HCT116 (cell line): ENCODE measurements around the gene CCDC182. TPM values are rescaled to one million over a fixed set of nuclear protein-coding genes. Genes with fewer than 3 reads are reported as not detected.

ENCODE experiments used
- ATAC-seq: fragments of 200-7000 bp; cut with Tn5 transposase; 2 replicates; pipeline ENCODE4 v1.9.1; 2020; ENCODE audit warnings: mild to moderate bottlenecking, moderate library complexity
- Bru-seq: library from RNA; stranded (reverse); fragments of 400-500 nt; gene quantifications from one replicate; lab custom pipeline; 2021; lab: Mats Ljungman, UMichigan
- BruChase-seq, 2 experiments: library from RNA; stranded (reverse); fragments of 400-500 nt; gene quantifications; one replicate each; lab custom pipeline; 2021; lab: Mats Ljungman, UMichigan
- BruUV-seq: library from RNA; stranded (reverse); fragments of 400-500 nt; replicated peaks from 2 replicates; lab custom pipeline; 2021; lab: Mats Ljungman, UMichigan
- CTCF ChIA-PET: fragments of 300-600 bp; sonication (Branson Sonifier 250); formaldehyde crosslinking; loops from one replicate; lab custom pipeline; 2021; ENCODE audit warnings: antibody characterized with exemption; lab: Charles Lee
- POLR2A ChIA-PET: fragments of 300-600, 350-600 bp; sonication (Branson Sonifier 250); formaldehyde crosslinking; loops from one replicate; lab custom pipeline; 2021; ENCODE audit warnings: antibody characterized with exemption; lab: Charles Lee
- RAD21 ChIA-PET, 2 experiments: fragments of 300-600 bp; sonication (Branson Sonifier 250); formaldehyde crosslinking; loops; one replicate each; lab custom pipeline; 2023; ENCODE audit warnings: low total read pairs in 2 of 2; ENCODE audit not compliant: uncharacterized antibody in 2 of 2, unreplicated experiment in 2 of 2, low non-redundant PET in 1 of 2; lab: Charles Lee
- DNase-seq: peaks from one replicate; pipeline ENCODE4 v3.0.0-alpha.2; 2010; ENCODE audit warnings: low read depth, low spot score
- H2AFZ ChIP-seq: fragments of 200-600 bp; shearing (Covaris generic), sonication (generic); 2 replicates; pipeline ENCODE4 v1.6.1; 2017; ENCODE audit warnings: low read depth, mixed run types, mixed read lengths, antibody characterized with exemption, low read length; ENCODE audit not compliant: poor library complexity, severe bottlenecking
- H3K27ac ChIP-seq: 2 replicates; pipeline ENCODE4 v1.5.1; 2012; ENCODE audit warnings: low read depth, low read length
- H3K27me3 ChIP-seq: fragments of 200-600 bp; sonication (generic); 2 replicates; pipeline ENCODE4 v1.6.1; 2016; ENCODE audit warnings: mixed run types, low read length, mixed read lengths; ENCODE audit not compliant: insufficient read depth
- H3K36me3 ChIP-seq, 2 experiments: fragments of 200-500 bp in 1 of 2; fragments of 200-600 bp in 1 of 2; sonication (Bioruptor generic) in 1 of 2; sonication (generic) in 1 of 2; 2 replicates each; pipeline versions ENCODE4 v1.5.1 to v1.6.1; 2014 to 2016; ENCODE audit warnings: low read length in 2 of 2, inconsistent platforms in 1 of 2, mixed read lengths in 1 of 2, mixed run types in 1 of 2; ENCODE audit not compliant: insufficient read depth in 2 of 2, control insufficient read depth in 1 of 2
- H3K4me1 ChIP-seq, 2 experiments: fragments of 200-600 bp in 1 of 2; sonication (generic) in 1 of 2; 2 replicates each; pipeline versions ENCODE4 v1.5.1 to v1.6.1; 2012 to 2017; ENCODE audit warnings: low read length in 2 of 2, inconsistent platforms in 1 of 2, mild to moderate bottlenecking in 1 of 2, mixed read lengths in 1 of 2, mixed run types in 1 of 2, moderate library complexity in 1 of 2; ENCODE audit not compliant: insufficient read depth in 2 of 2, control insufficient read depth in 1 of 2
- H3K4me2 ChIP-seq: fragments of 200-600 bp; sonication (generic); 2 replicates; pipeline ENCODE4 v1.6.1; 2017; ENCODE audit warnings: mixed run types, low read length, mixed read lengths
- H3K4me3 ChIP-seq, 2 experiments: fragments of 200-600 bp in 1 of 2; sonication (generic) in 1 of 2; replicated peaks in 1 of 2; 2 replicates each; pipeline ENCODE4 v1.5.1; 2011 to 2016; ENCODE audit warnings: low read length in 2 of 2, control low read depth in 1 of 2, low read depth in 1 of 2, mild to moderate bottlenecking in 1 of 2, mixed read lengths in 1 of 2, mixed run types in 1 of 2
- H3K79me2 ChIP-seq: fragments of 200-600 bp; sonication (generic); 2 replicates; pipeline ENCODE4 v1.6.1; 2017; ENCODE audit warnings: mild to moderate bottlenecking, mixed run types, low read length, moderate library complexity, mixed read lengths; ENCODE audit not compliant: insufficient read depth
- H3K9ac ChIP-seq: fragments of 200-600 bp; sonication (generic); 2 replicates; pipeline ENCODE4 v1.6.1; 2016; ENCODE audit warnings: low read length, mixed read lengths
- H3K9me2 ChIP-seq: fragments of 200-600 bp; sonication (generic), shearing (Covaris generic); 2 replicates; pipeline ENCODE4 v1.6.1; 2017; ENCODE audit warnings: mixed run types, mild to moderate bottlenecking, moderate library complexity; ENCODE audit not compliant: insufficient read depth
- H3K9me3 ChIP-seq, 2 experiments: fragments of 200-500 bp in 1 of 2; fragments of 200-600 bp in 1 of 2; sonication (Bioruptor generic) in 1 of 2; sonication (generic) in 1 of 2; 2 replicates each; pipeline ENCODE4 v1.6.1; 2014 to 2017; ENCODE audit warnings: low read length in 2 of 2, mixed read lengths in 2 of 2, inconsistent platforms in 1 of 2, low read depth in 1 of 2, mild to moderate bottlenecking in 1 of 2, mixed run types in 1 of 2, moderate library complexity in 1 of 2; ENCODE audit not compliant: control insufficient read depth in 1 of 2, insufficient read depth in 1 of 2
- H4K20me1 ChIP-seq: fragments of 200-600 bp; sonication (generic), shearing (Covaris generic); 2 replicates; pipeline ENCODE4 v1.6.1; 2017; ENCODE audit warnings: mixed run types, mild to moderate bottlenecking, moderate library complexity; ENCODE audit not compliant: insufficient read depth
- CEBPB ChIP-seq: IDR thresholded peaks from 2 replicates; pipeline ENCODE4 v1.6.1; 2012; ENCODE audit warnings: low read depth
- CTCF ChIP-seq, 3 experiments: fragments of 200-600 bp in 1 of 3; sonication (generic) in 1 of 3; IDR thresholded peaks in 2 of 3; conservative IDR thresholded peaks in 1 of 3; 2 replicates each; pipeline ENCODE4 v1.5.1; 2012 to 2017; ENCODE audit warnings: low read depth in 2 of 3, low read length in 2 of 3, antibody characterized with exemption in 1 of 3, borderline replicate concordance in 1 of 3, control low read depth in 1 of 3, mild to moderate bottlenecking in 1 of 3, mixed read lengths in 1 of 3, mixed run types in 1 of 3, moderate library complexity in 1 of 3; ENCODE audit not compliant: insufficient read depth in 1 of 3
- EGR1 ChIP-seq: IDR thresholded peaks from 2 replicates; pipeline ENCODE4 v1.6.1; 2012; ENCODE audit warnings: low read depth
- JUND ChIP-seq: IDR thresholded peaks from 2 replicates; pipeline ENCODE4 v1.6.1; 2012
- POLR2A ChIP-seq: IDR thresholded peaks from 2 replicates; pipeline ENCODE4 v1.7.0; 2011; ENCODE audit warnings: borderline replicate concordance; ENCODE audit not compliant: insufficient read depth, insufficient read length; ENCODE audit errors: extremely low read depth
- ZBTB33 ChIP-seq: IDR thresholded peaks from 2 replicates; pipeline ENCODE4 v1.6.1; 2011; ENCODE audit warnings: mild to moderate bottlenecking, low read length, moderate library complexity; ENCODE audit not compliant: insufficient replicate concordance; ENCODE audit errors: extremely low read depth
- intact Hi-C: fragments of 100-400 bp; cut with micrococcal nuclease; formaldehyde crosslinking; loops from 2 replicates; pipeline ENCODE4 v1.10.0; 2022
- long read RNA-seq: library from polyadenylated mRNA; unstranded; transcript quantifications from one replicate; pipeline ENCODE4 v2.0.0, GENCODE V29; 2021; ENCODE audit not compliant: unreplicated experiment
- polyA plus RNA-seq: library from polyadenylated mRNA; unstranded; fragments of >200 nt; gene quantifications from 2 replicates; pipeline ENCODE4 v1.2.1, GENCODE V29; 2012; ENCODE audit warnings: missing spikeins
- total RNA-seq: library from RNA; stranded (reverse); gene quantifications from one replicate; pipeline ENCODE4 v1.2.1, GENCODE V29; 2021; ENCODE audit not compliant: unreplicated experiment
- TF ChIP-seq, protein P1 (sequence below): IDR thresholded peaks from 2 replicates; pipeline ENCODE4 v1.6.1; 2012; ENCODE audit warnings: low read depth

CCDC182 gene
- total RNA-seq (not detected), Bru-seq, nascent RNA (not detected), BruChase-seq, experiment 1, labeled RNA remaining after a 6-hour chase (not detected), BruChase-seq, experiment 2, labeled RNA remaining after a 2-hour chase (not detected)
- not detected in 2 replicates for polyA plus RNA-seq
- long read RNA-seq, result 0 reads

- Histone ChIP-seq H3K9ac (no peak within 1 kb of the TSS), H3K36me3 (no peaks in the 10 kb centered on the region), H2AFZ (no peak within 1 kb of the TSS), H3K4me1 (no peaks in the 10 kb centered on the region), H3K79me2 (no peaks in the 10 kb centered on the region), H3K27me3 (peaks cover 10% of the 10 kb centered on the region; the same call in 1 of the 2 replicates), H3K9me3 (no peaks in the 10 kb centered on the region), H3K27ac (no peak within 1 kb of the TSS), H4K20me1 (no peaks in the 10 kb centered on the region), H3K9me2 (no peaks in the 10 kb centered on the region)
- intact Hi-C loops, result loop anchor here (10.0 kb wide), 1 partner anchor 370 kb away; no protein-coding TSS in a partner anchor
- CTCF ChIA-PET, result no interaction called here
- no peak for DNase-seq
- TF ChIP-seq JUND, result no peak
- TF ChIP-seq EGR1, result no peak
- TF ChIP-seq, all 23 proteins: peak for 0
- BruUV-seq, result no TSS peak
- ChIA-PET RAD21 (no interaction called here), POLR2A (no interaction called here)
- Histone ChIP-seq H3K4me3 (no peak within 1 kb of the TSS), H3K4me2 (no peak within 1 kb of the TSS)
- ATAC-seq, result no peak
Observed at GRCh38 chr17:57745242-57745641, at the start of gene CCDC182. TSS of gene CCDC182 (minus strand) at chr17:57745299. CDS start at chr17:57745272, 27 bp downstream.

DNA sequence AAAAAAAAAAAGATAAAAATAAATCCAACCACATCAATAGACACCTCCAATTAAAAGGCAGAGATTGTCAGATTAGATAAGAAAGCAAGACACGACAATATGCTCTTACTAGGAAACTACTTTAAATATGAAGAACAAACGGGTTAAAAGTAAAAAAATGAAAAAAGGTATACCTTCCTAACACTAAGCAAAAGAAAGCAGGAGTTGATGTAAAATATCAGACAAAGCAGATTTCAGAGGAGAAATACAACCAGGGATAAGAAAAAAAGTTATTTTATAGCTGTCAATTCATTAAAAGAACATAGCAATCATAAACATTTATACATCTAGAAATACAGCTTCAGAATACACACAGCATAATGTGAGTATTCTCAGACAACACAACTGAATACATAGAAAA lies 49.7 kb upstream of the CCDC182 start:
- H2AFZ ChIP-seq, result no peak overlapping the region
- TF ChIP-seq CEBPB, result no peak
- TF ChIP-seq, protein P1, sequence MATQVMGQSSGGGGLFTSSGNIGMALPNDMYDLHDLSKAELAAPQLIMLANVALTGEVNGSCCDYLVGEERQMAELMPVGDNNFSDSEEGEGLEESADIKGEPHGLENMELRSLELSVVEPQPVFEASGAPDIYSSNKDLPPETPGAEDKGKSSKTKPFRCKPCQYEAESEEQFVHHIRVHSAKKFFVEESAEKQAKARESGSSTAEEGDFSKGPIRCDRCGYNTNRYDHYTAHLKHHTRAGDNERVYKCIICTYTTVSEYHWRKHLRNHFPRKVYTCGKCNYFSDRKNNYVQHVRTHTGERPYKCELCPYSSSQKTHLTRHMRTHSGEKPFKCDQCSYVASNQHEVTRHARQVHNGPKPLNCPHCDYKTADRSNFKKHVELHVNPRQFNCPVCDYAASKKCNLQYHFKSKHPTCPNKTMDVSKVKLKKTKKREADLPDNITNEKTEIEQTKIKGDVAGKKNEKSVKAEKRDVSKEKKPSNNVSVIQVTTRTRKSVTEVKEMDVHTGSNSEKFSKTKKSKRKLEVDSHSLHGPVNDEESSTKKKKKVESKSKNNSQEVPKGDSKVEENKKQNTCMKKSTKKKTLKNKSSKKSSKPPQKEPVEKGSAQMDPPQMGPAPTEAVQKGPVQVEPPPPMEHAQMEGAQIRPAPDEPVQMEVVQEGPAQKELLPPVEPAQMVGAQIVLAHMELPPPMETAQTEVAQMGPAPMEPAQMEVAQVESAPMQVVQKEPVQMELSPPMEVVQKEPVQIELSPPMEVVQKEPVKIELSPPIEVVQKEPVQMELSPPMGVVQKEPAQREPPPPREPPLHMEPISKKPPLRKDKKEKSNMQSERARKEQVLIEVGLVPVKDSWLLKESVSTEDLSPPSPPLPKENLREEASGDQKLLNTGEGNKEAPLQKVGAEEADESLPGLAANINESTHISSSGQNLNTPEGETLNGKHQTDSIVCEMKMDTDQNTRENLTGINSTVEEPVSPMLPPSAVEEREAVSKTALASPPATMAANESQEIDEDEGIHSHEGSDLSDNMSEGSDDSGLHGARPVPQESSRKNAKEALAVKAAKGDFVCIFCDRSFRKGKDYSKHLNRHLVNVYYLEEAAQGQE, result no peak
- TF ChIP-seq CTCF (IDR thresholded peaks at IDR 0.05 in 2 of 3, conservative IDR thresholded peaks at IDR 0.05 in 1 of 3; ENCODE audit: borderline replicate concordance in 1 of 3, insufficient read depth in 1 of 3, low read depth in 2 of 3, low read length in 2 of 3), result no peak
- no peak for TF ChIP-seq POLR2A
- TF ChIP-seq ZBTB33, result no peak
- no peak overlapping the region for H3K27ac ChIP-seq
- no peak overlapping the region for H3K4me2 ChIP-seq
- RAD21 ChIA-PET, result no interaction called here
- no peak for ATAC-seq
- POLR2A ChIA-PET, result no interaction called here
- no peak overlapping the region for H3K4me3 ChIP-seq
- no peaks in the 10 kb centered on the region for H3K9me3 ChIP-seq
- H3K4me1 ChIP-seq, result no peaks in the 10 kb centered on the region
- no TSS peak for BruUV-seq
- no peaks in the 10 kb centered on the region for H4K20me1 ChIP-seq
- CTCF ChIA-PET, result interaction anchor here (4.1 kb wide), 1 partner anchor 11 kb away, joined by 24 read pairs; no protein-coding TSS in a partner anchor
- intact Hi-C loops, result no loop called here
- peaks cover 6% of the 10 kb centered on the region; the same call in 1 of the 2 replicates for H3K27me3 ChIP-seq
- no peaks in the 10 kb centered on the region for H3K9me2 ChIP-seq
- H3K79me2 ChIP-seq, result no peaks in the 10 kb centered on the region
- no peak for DNase-seq
- H3K36me3 ChIP-seq, result no peaks in the 10 kb centered on the region
- no peak overlapping the region for H3K9ac ChIP-seq
